NCI-H345 (cell line): Measurements from ENCODE around the gene PARD3B.
A peak's percentile ranks its signal among the peaks of the same experiment; 100 is the strongest.

ENCODE experiments used
- DNase-seq: peaks from one replicate; lab custom pipeline; 2025; lab: John Stamatoyannopoulos, UW

PARD3B gene

GRCh38 chr2:205613970-205614559, 1068.8 kb downstream of the PARD3B start:
- DNase-seq, result no peak

GRCh38 chr2:205614965-205615364, 1069.7 kb downstream of the PARD3B start:
- no peak for DNase-seq

GRCh38 chr2:205617905-205618304, 1072.6 kb downstream of the PARD3B start:
- no peak for DNase-seq

- no peak for DNase-seq
These were observed 1074.3 kb downstream of the PARD3B start for GRCh38 chr2:205619600-205619999.

- no peak for DNase-seq
These were observed 1081.8 kb downstream of the PARD3B start for GRCh38 chr2:205627085-205627484.

- no peak for DNase-seq
These were observed 1083.1 kb downstream of the PARD3B start for GRCh38 chr2:205628422-205628821.

GRCh38 chr2:205629091-205629776, 1084.0 kb downstream of the PARD3B start:
- DNase-seq, result peak; percentile 24

- DNase-seq, result no peak
These were observed 1088.7 kb downstream of the PARD3B start for GRCh38 chr2:205633994-205634393.

GRCh38 chr2:205636549-205637319, 1091.5 kb downstream of the PARD3B start:
- DNase-seq, result no peak

GRCh38 chr2:205637320-205637602, 1092.0 kb downstream of the PARD3B start:
- DNase-seq, result no peak

- no peak for DNase-seq
These were observed 1092.7 kb downstream of the PARD3B start for GRCh38 chr2:205637779-205638503.

GRCh38 chr2:205640716-205641115, 1095.4 kb downstream of the PARD3B start:
- no peak for DNase-seq

GRCh38 chr2:205642599-205643356, 1097.5 kb downstream of the PARD3B start:
- no peak for DNase-seq

- no peak for DNase-seq
These were observed 1098.2 kb downstream of the PARD3B start for GRCh38 chr2:205643391-205643885.

- DNase-seq, result no peak
These were observed 1098.7 kb downstream of the PARD3B start for GRCh38 chr2:205644018-205644417.

- no peak for DNase-seq
These were observed 1101.4 kb downstream of the PARD3B start for GRCh38 chr2:205646680-205647079.

- DNase-seq, result no peak
These were observed 1105.2 kb downstream of the PARD3B start for GRCh38 chr2:205650450-205650849.

GRCh38 chr2:205650931-205651330, 1105.7 kb downstream of the PARD3B start:
- DNase-seq, result no peak

GRCh38 chr2:205651719-205652118, 1106.4 kb downstream of the PARD3B start:
- DNase-seq, result no peak

GRCh38 chr2:205654878-205655605, 1109.8 kb downstream of the PARD3B start:
- DNase-seq, result no peak
